H1 (cell line): ENCODE results near the gene CELF2. TPM values are rescaled to one million over a fixed set of nuclear protein-coding genes. Genes with fewer than 3 reads are reported as not detected.

Experiments used
- CTCF ChIA-PET: fragments of 300-600 bp; sonication (Branson Sonifier 250); formaldehyde crosslinking; loops from one replicate; lab custom pipeline; 2021; ENCODE audit not compliant: partially characterized antibody; lab: Charles Lee
- POLR2A ChIA-PET: fragments of 300-600 bp; sonication (Branson Sonifier 250); formaldehyde crosslinking; loops from one replicate; lab custom pipeline; 2021; ENCODE audit warnings: inconsistent platforms; ENCODE audit not compliant: partially characterized antibody; lab: Charles Lee
- DNase-seq, 2 experiments: peaks; one replicate each; pipeline versions ENCODE4 v3.0.0 to v3.0.0-alpha.2; 2010 to 2022; ENCODE audit warnings: low spot score in 2 of 2, low read depth in 1 of 2, mixed read lengths in 1 of 2
- FAIRE-seq: peaks from 2 replicates; lab custom pipeline; 2011; peaks lifted over from hg19 to GRCh38; lab: Jason Lieb, UNC
- H2AFZ ChIP-seq: 2 replicates; pipeline ENCODE4 v1.8.1; 2012; ENCODE audit warnings: low read length, inconsistent platforms
- H2AK5ac ChIP-seq: 2 replicates; pipeline ENCODE4 v1.6.1; 2013; ENCODE audit warnings: low read depth, low read length
- H2BK120ac ChIP-seq: replicated peaks from 2 replicates; pipeline ENCODE3; 2013; ENCODE audit warnings: low read depth, low read length, inconsistent platforms
- H2BK12ac ChIP-seq: 2 replicates; pipeline ENCODE4 v1.6.1; 2013; ENCODE audit warnings: low read depth, low read length
- H2BK15ac ChIP-seq: 2 replicates; pipeline ENCODE4 v1.6.1; 2013; ENCODE audit warnings: low read length
- H2BK20ac ChIP-seq: 2 replicates; pipeline ENCODE4 v1.6.1; 2013; ENCODE audit warnings: low read length
- H2BK5ac ChIP-seq: 2 replicates; pipeline ENCODE4 v1.6.1; 2013; ENCODE audit warnings: low read depth, low read length
- H3K14ac ChIP-seq: 2 replicates; pipeline ENCODE4 v1.6.1; 2013; ENCODE audit warnings: inconsistent platforms; ENCODE audit not compliant: insufficient read length
- H3K18ac ChIP-seq: 2 replicates; pipeline ENCODE4 v1.6.1; 2013; ENCODE audit warnings: low read length; ENCODE audit errors: extremely low read depth
- H3K23ac ChIP-seq: 2 replicates; pipeline ENCODE4 v1.6.1; 2013; ENCODE audit warnings: inconsistent platforms; ENCODE audit not compliant: insufficient read length
- H3K23me2 ChIP-seq: 2 replicates; pipeline ENCODE4 v1.6.1; 2013; ENCODE audit warnings: low read depth, low read length
- H3K27ac ChIP-seq: 2 replicates; pipeline ENCODE4 v1.6.1; 2011; ENCODE audit warnings: low read depth, low read length, inconsistent platforms
- H3K27me3 ChIP-seq, 4 experiments: replicated peaks in 1 of 4; 1 replicate in 1 of 4; 2 replicates in 3 of 4; pipeline versions ENCODE4 v1.6.1 to v1.8.1; 2011 to 2013; ENCODE audit warnings: low read length in 3 of 4, mild to moderate bottlenecking in 3 of 4, inconsistent platforms in 2 of 4, mixed read lengths in 2 of 4, moderate library complexity in 1 of 4; ENCODE audit not compliant: control insufficient read depth in 3 of 4, insufficient read depth in 3 of 4; ENCODE audit errors: extremely low read depth in 1 of 4
- H3K36me3 ChIP-seq, 4 experiments: 2 replicates each; pipeline versions ENCODE4 v1.6.1 to v1.8.1; 2011 to 2013; ENCODE audit warnings: mild to moderate bottlenecking in 4 of 4, low read length in 3 of 4, moderate library complexity in 2 of 4, control low read depth in 1 of 4, inconsistent platforms in 1 of 4; ENCODE audit not compliant: insufficient read depth in 4 of 4, control insufficient read depth in 2 of 4
- H3K4ac ChIP-seq: replicated peaks from 2 replicates; pipeline ENCODE3; 2013; ENCODE audit warnings: low read length, low read depth, mixed read lengths, inconsistent platforms; ENCODE audit not compliant: insufficient read length
- H3K4me1 ChIP-seq, 4 experiments: replicated peaks in 1 of 4; 1 replicate in 1 of 4; 2 replicates in 3 of 4; pipeline versions ENCODE4 v1.6.1 to v1.8.1; 2011 to 2013; ENCODE audit warnings: low read length in 3 of 4, inconsistent platforms in 2 of 4, mixed read lengths in 1 of 4; ENCODE audit not compliant: insufficient read depth in 4 of 4, control insufficient read depth in 3 of 4
- H3K4me2 ChIP-seq, 2 experiments: 2 replicates each; pipeline versions ENCODE4 v1.6.1 to v1.8.1; 2011 to 2013; ENCODE audit warnings: low read depth in 2 of 2, low read length in 2 of 2, control low read depth in 1 of 2, inconsistent platforms in 1 of 2, mild to moderate bottlenecking in 1 of 2; ENCODE audit not compliant: insufficient read depth in 1 of 2
- H3K4me3 ChIP-seq, 4 experiments: fragments of 200-600, 300-600 bp in 1 of 4; sonication (generic), shearing (Covaris generic), sonication (Bioruptor Twin) in 1 of 4; 2 replicates each; pipeline versions ENCODE4 v1.5.1 to v1.8.1; 2011 to 2016; ENCODE audit warnings: low read length in 4 of 4, low read depth in 3 of 4, control low read depth in 2 of 4, inconsistent platforms in 2 of 4, mild to moderate bottlenecking in 2 of 4, mixed read lengths in 1 of 4, moderate library complexity in 1 of 4; ENCODE audit not compliant: insufficient read depth in 2 of 4; ENCODE audit errors: extremely low read depth in 1 of 4
- H3K56ac ChIP-seq: replicated peaks from 2 replicates; pipeline ENCODE3; 2013; ENCODE audit warnings: low read depth, mild to moderate bottlenecking, mixed read lengths, low read length, inconsistent platforms; ENCODE audit not compliant: insufficient read length
- H3K79me1 ChIP-seq: 2 replicates; pipeline ENCODE4 v1.6.1; 2013; ENCODE audit warnings: low read depth, low read length, control low read depth
- H3K79me2 ChIP-seq, 2 experiments: 2 replicates each; pipeline versions ENCODE4 v1.6.1 to v1.8.1; 2012 to 2013; ENCODE audit warnings: low read length in 2 of 2, mild to moderate bottlenecking in 2 of 2, inconsistent platforms in 1 of 2; ENCODE audit not compliant: insufficient read depth in 2 of 2, control insufficient read depth in 1 of 2
- H3K9ac ChIP-seq, 4 experiments: replicated peaks in 1 of 4; 1 replicate in 1 of 4; 2 replicates in 3 of 4; pipeline versions ENCODE4 v1.6.1 to v1.8.1; 2011 to 2013; ENCODE audit warnings: low read depth in 3 of 4, low read length in 3 of 4, control low read depth in 2 of 4, mild to moderate bottlenecking in 2 of 4, moderate library complexity in 2 of 4, inconsistent platforms in 1 of 4; ENCODE audit errors: extremely low read depth in 1 of 4
- H3K9me3 ChIP-seq, 2 experiments: 2 replicates each; pipeline versions ENCODE4 v1.6.1 to v1.8.1; 2012 to 2013; ENCODE audit warnings: mild to moderate bottlenecking in 2 of 2, moderate library complexity in 2 of 2, control low read depth in 1 of 2, inconsistent platforms in 1 of 2, low read depth in 1 of 2, low read length in 1 of 2, mixed read lengths in 1 of 2; ENCODE audit not compliant: insufficient read depth in 2 of 2
- H4K20me1 ChIP-seq, 2 experiments: replicated peaks in 1 of 2; 2 replicates each; pipeline versions ENCODE3 to v1.8.1; 2011 to 2013; ENCODE audit warnings: inconsistent platforms in 2 of 2, low read length in 2 of 2, mild to moderate bottlenecking in 1 of 2; ENCODE audit not compliant: insufficient read depth in 2 of 2, control insufficient read depth in 1 of 2
- H4K5ac ChIP-seq: 2 replicates; pipeline ENCODE4 v1.6.1; 2013; ENCODE audit warnings: low read length, low read depth, mixed read lengths, inconsistent platforms; ENCODE audit not compliant: insufficient read length
- H4K8ac ChIP-seq: 2 replicates; pipeline ENCODE4 v1.8.0; 2013; ENCODE audit warnings: mild to moderate bottlenecking, moderate library complexity, low read length, inconsistent platforms; ENCODE audit not compliant: insufficient read depth; ENCODE audit errors: extremely low read depth
- H4K91ac ChIP-seq: replicated peaks from 2 replicates; pipeline ENCODE3; 2013; ENCODE audit warnings: low read length, mixed read lengths, inconsistent platforms; ENCODE audit not compliant: insufficient read length
- WGBS, 2 experiments: shearing (Covaris generic) in 1 of 2; methylation state at CpG; one replicate each; pipeline versions ENCODE4 v1.1.6 to v1.1.7; 2013 to 2015; ENCODE audit warnings: low lambda C conversion rate in 2 of 2, mixed read lengths in 2 of 2, inconsistent platforms in 1 of 2, low coverage in 1 of 2, missing lambda C conversion rate in 1 of 2; ENCODE audit not compliant: insufficient replicate concordance in 2 of 2, insufficient coverage in 1 of 2, insufficient read length in 1 of 2; ENCODE audit errors: extremely low coverage in 1 of 2, missing lambda C conversion rate in 1 of 2; 5-methylcytosine and 5-hydroxymethylcytosine counted together
- polyA plus RNA-seq, 7 experiments: library from polyadenylated mRNA; depleted of rRNA in 3 of 7; stranded (reverse) in 5 of 7; unstranded in 2 of 7; fragments of >200 nt in 5 of 7; fragments of 200-250 nt in 2 of 7; gene quantifications; 1 replicate in 5 of 7; 2 replicates in 1 of 7; 4 replicates in 1 of 7; pipeline versions ENCODE4 v1.2.1 to v1.2.3, GENCODE V29; 2011 to 2013; ENCODE audit warnings: missing spikeins in 2 of 7, mixed read lengths in 2 of 7
- total RNA-seq: library from RNA; stranded (reverse); fragmentation: NEBNext Ultra II Directional; extraction: Animal tissue kit (Norgen Biotek cat#: 25700); gene quantifications from 2 replicates; pipeline ENCODE4 v1.2.1, GENCODE V29; 2021

The CELF2 gene
- total and polyA plus RNA-seq, 2 of the 8 experiments (the other 6 are each of a cell fraction or from before 2014, with no cell fraction given) = 18.3 to 22.7 TPM

- Histone ChIP-seq H4K20me1 (no peaks in the 10 kb centered on the region), H3K27ac (no peak overlapping the region), H3K36me3 (peaks cover 0 to 3% (median 0%) of the 10 kb centered on the region in 4 experiments; a peak in 2 of 8 replicates), H2AK5ac (no peak overlapping the region), H2BK120ac (no peak overlapping the region), H4K5ac (no peak overlapping the region), H4K91ac (no peak overlapping the region), H3K56ac (no peak overlapping the region), H2BK15ac (no peak overlapping the region), H3K4me2 (no peak overlapping the region), H2BK12ac (no peak overlapping the region), H3K9me3 (peaks cover 9 to 14% of the 10 kb centered on the region in 2 experiments), H3K4ac (no peak overlapping the region), H3K9ac (no peak overlapping the region), H3K27me3 (no peaks in the 10 kb centered on the region), H3K79me2 (no peaks in the 10 kb centered on the region), H4K8ac (no peak overlapping the region), H3K18ac (no peak overlapping the region), H3K23me2 (no peaks in the 10 kb centered on the region; the same call in 1 of the 2 replicates), H2BK5ac (no peak overlapping the region), H3K14ac (no peak overlapping the region), H3K23ac (no peak overlapping the region), H3K4me1 (no peaks in the 10 kb centered on the region; a peak in 1 of 7 replicates), H3K4me3 (no peak overlapping the region), H2AFZ (no peak overlapping the region), H2BK20ac (no peak overlapping the region), H3K79me1 (no peaks in the 10 kb centered on the region)
- ChIA-PET CTCF (interaction anchor here (0.6 to 0.8 kb wide), 2 partner anchors 15 to 209 kb away, joined by 3 to 4 read pairs; no protein-coding TSS in a partner anchor), POLR2A (no interaction called here)
- FAIRE-seq = no peak
- 91% methylated on average over 11 of the region's 11 CpGs; no CpG with 5 or more reads in 1 of the 2 experiments for WGBS, 2 experiments
- no peak for DNase-seq
Observed at GRCh38 chr10:11304906-11305585, 287.4 kb downstream of the CELF2 start.
